Heart right ventricle (tissue), 16 donors: ENCODE results near the gene CAPZA2. TPM values are rescaled to one million over a fixed set of nuclear protein-coding genes. Genes with fewer than 3 reads are reported as not detected.

Source experiments
- ATAC-seq, 8 donors: fragments of 200-7000 bp; cut with Tn5 transposase; one replicate each; pipeline ENCODE4 v1.9.1; 2020; ENCODE audit warnings: mild to moderate bottlenecking in 8 of 8, moderate library complexity in 8 of 8, moderate number of reproducible peaks in 1 of 8
- DNase-seq, 2 donors: peaks; one replicate each; pipeline ENCODE4 v3.0.0-alpha.2; 2020
- H3K27ac ChIP-seq, 10 donors: fragments of 200-600 bp; sonication (generic) in 2 of 10; one replicate each; pipeline versions ENCODE4 v1.5.0 to v1.8.0; 2020 to 2022; ENCODE audit warnings: mild to moderate bottlenecking in 3 of 10
- H3K27me3 ChIP-seq, 7 donors: fragments of 200-600 bp; one replicate each; pipeline ENCODE4 v1.8.0; 2021 to 2022; ENCODE audit warnings: mild to moderate bottlenecking in 2 of 7
- H3K36me3 ChIP-seq, 9 donors: fragments of 200-600 bp; sonication (generic) in 1 of 9; one replicate each; pipeline versions ENCODE4 v1.5.0 to v1.8.0; 2020 to 2022; ENCODE audit warnings: mild to moderate bottlenecking in 2 of 9
- H3K4me1 ChIP-seq, 9 donors: fragments of 200-600 bp; sonication (generic) in 1 of 9; one replicate each; pipeline versions ENCODE4 v1.5.0 to v1.8.0; 2020 to 2022; ENCODE audit warnings: mild to moderate bottlenecking in 4 of 9
- H3K4me3 ChIP-seq, 10 donors: fragments of 200-600 bp; sonication (generic) in 2 of 10; one replicate each; pipeline versions ENCODE4 v1.5.0 to v1.8.0; 2020 to 2022; ENCODE audit warnings: mild to moderate bottlenecking in 7 of 10, moderate library complexity in 2 of 10
- H3K9me3 ChIP-seq, 11 donors: fragments of 200-600 bp in 10 of 11; sonication (generic) in 2 of 11; one replicate each; pipeline versions ENCODE4 v1.5.0 to v1.8.0; 2013 to 2022; ENCODE audit warnings: mild to moderate bottlenecking in 2 of 11, control low read depth in 1 of 11, moderate library complexity in 1 of 11
- CTCF ChIP-seq, 9 donors: fragments of 200-600 bp; sonication (generic) in 2 of 9; IDR thresholded peaks; one replicate each; pipeline versions ENCODE4 v1.5.0 to v1.8.0; 2021 to 2022; ENCODE audit warnings: antibody characterized with exemption in 9 of 9, mild to moderate bottlenecking in 5 of 9, moderate library complexity in 1 of 9
- WGBS, 2 donors: extraction: QIAGEN DNeasy Blood & Tissue Kit; methylation state at CpG; one replicate each; pipeline ENCODE4 v1.1.7; 2013; ENCODE audit warnings: inconsistent platforms in 1 of 2; 5-methylcytosine and 5-hydroxymethylcytosine counted together
- intact Hi-C, 10 donors: fragments of 100-400 bp; cut with DNase I; formaldehyde crosslinking; loops; one replicate each; pipeline versions ENCODE4 v1.11.1 to v1.14.2; 2022
- polyA plus RNA-seq, 2 donors: library from polyadenylated mRNA; stranded (reverse); fragments of 200-250 nt; gene quantifications; one replicate each; pipeline ENCODE4 v1.2.3, GENCODE V29; 2013
- total RNA-seq, 10 donors: library from RNA; stranded (reverse); fragmentation: NEBNext Ultra II Directional in 3 of 10; extraction: Animal tissue kit (Norgen Biotek cat#: 25700) in 3 of 10; gene quantifications; one replicate each; pipeline versions ENCODE4 v1.2.1 to v1.2.4, GENCODE V29; 2021 to 2023
- donor health status: Arrhythmogenic right ventricular cardiomyopathy.
- donor health status: ischemic (EF 13 %, LVEDD 7.1; RV severe dilation, severe dysfunction).
- donor health status: healthy with polysubstance abuse.
- donor health status: DM: no; HTN: yes; CAD: no.
- donor health status: DM: no; HTN: no; CAD: no.
- donor health status: ischemic (EF 25% LVEDD 6.9; RV normal size, moderate dysfunction).
- donor health status: ischemic (EF 25% LVEDD 5.7; RV mildly dilated, moderate dysfunction).
- donor health status: healthy.
- donor health status: DM: yes; HTN: yes; CAD: no.
- donor health status: Ischemic cardiomyopathy.
- donor health status: ischemic (EF 35%, LVEDD 5.7; RV mildly dilated, moderate dysfunction).
- donor health status: nonischemic (EF 11% LVEDD 7.7; RV severe dilation, severe dysfunction).
- donor health status: DM: yes; HTN: yes; CAD: no.
- donor health status: PGD.
- donor health status: ischemic (EF 29% LVEDD 5.4; RV normal size, mild dysfunction).
- donor health status: nonischemic (EF 23%, LVEDD 6.1; RV moderate dilation, normal function).

The CAPZA2 gene
- total and polyA plus RNA-seq, 12 donors, result 39.4 to 416 (median 332) TPM

- intact Hi-C loops, result no loop called here
- no peak for TF ChIP-seq CTCF (IDR thresholded peaks at IDR 0.05)
- H3K9me3 ChIP-seq, result peaks cover 0 to 6% (median 0%) of the 10 kb centered on the region in 11 donors
- DNase-seq (no peak), ATAC-seq (no peak)
- H3K4me1 ChIP-seq, result peaks cover 0 to 1% (median 0%) of the 10 kb centered on the region in 9 donors
- no peak overlapping the region for H3K27ac ChIP-seq
- peaks cover 0 to 4% (median 0%) of the 10 kb centered on the region in 7 donors for H3K27me3 ChIP-seq
- no peak overlapping the region for H3K4me3 ChIP-seq
- H3K36me3 ChIP-seq, result no peaks in the 10 kb centered on the region
Observed at GRCh38 chr7:116829493-116829892, 32.9 kb upstream of the CAPZA2 start.

GRCh38 chr7:116832692-116833091 lies 29.7 kb upstream of the CAPZA2 start:
- Histone ChIP-seq H3K9me3 (no peaks in the 10 kb centered on the region), H3K4me3 (no peak overlapping the region), H3K4me1 (peaks cover 0 to 10% (median 0%) of the 10 kb centered on the region in 9 donors), H3K27ac (no peak overlapping the region), H3K27me3 (peaks cover 0 to 4% (median 0%) of the 10 kb centered on the region in 7 donors), H3K36me3 (no peaks in the 10 kb centered on the region)
- TF ChIP-seq CTCF (IDR thresholded peaks at IDR 0.05), result no peak
- intact Hi-C loops, result no loop called here
- no peak for DNase-seq
- 68 to 77% methylated on average over 2 of the region's 2 CpGs for WGBS, 2 donors
- no peak for ATAC-seq

GRCh38 chr7:116834815-116835504 lies 27.4 kb upstream of the CAPZA2 start:
- TF ChIP-seq CTCF (IDR thresholded peaks at IDR 0.05), result no peak
- Histone ChIP-seq H3K27ac (no peak overlapping the region), H3K9me3 (no peaks in the 10 kb centered on the region), H3K36me3 (no peaks in the 10 kb centered on the region), H3K27me3 (peaks cover 0 to 4% (median 0%) of the 10 kb centered on the region in 7 donors), H3K4me1 (peaks cover 0 to 10% (median 0%) of the 10 kb centered on the region in 9 donors), H3K4me3 (no peak overlapping the region)
- intact Hi-C loops, result no loop called here
- WGBS, 2 donors, result 45 to 46% methylated on average over 9 of the region's 9 CpGs
- ATAC-seq (peak in 6 of 8 donors; percentile 42 to 77 (median 60)), DNase-seq (peak in 1 of 2 donors; percentile 28)

GRCh38 chr7:116836048-116836447 lies 26.3 kb upstream of the CAPZA2 start:
- Histone ChIP-seq H3K4me1 (peaks cover 0 to 10% (median 0%) of the 10 kb centered on the region in 9 donors), H3K27ac (no peak overlapping the region), H3K27me3 (peaks cover 0 to 4% (median 0%) of the 10 kb centered on the region in 7 donors), H3K4me3 (no peak overlapping the region), H3K36me3 (no peaks in the 10 kb centered on the region), H3K9me3 (no peaks in the 10 kb centered on the region)
- ATAC-seq, result peak in 6 of 8 donors; percentile 30 to 85 (median 60)
- TF ChIP-seq CTCF (IDR thresholded peaks at IDR 0.05), result no peak
- intact Hi-C loops, result no loop called here
- no peak for DNase-seq
- WGBS, 2 donors, result 42 to 53% methylated on average over 2 of the region's 2 CpGs
